GM12865 (cell line): ENCODE data around the gene SEH1L.

Source experiments
- DNase-seq: peaks from one replicate; pipeline ENCODE4 v3.0.0; 2010; ENCODE audit warnings: low read depth
- H3K4me3 ChIP-seq: 2 replicates; pipeline ENCODE4 v1.5.1; 2011; ENCODE audit warnings: mild to moderate bottlenecking, low read depth, low read length, control low read depth
- TF ChIP-seq, protein P1 (sequence below): IDR thresholded peaks from 2 replicates; pipeline ENCODE4 v1.5.1; 2011; ENCODE audit warnings: low read length, control low read depth, low read depth, inconsistent platforms; ENCODE audit not compliant: insufficient read depth; ENCODE audit errors: missing control alignments

Gene SEH1L

DNA sequence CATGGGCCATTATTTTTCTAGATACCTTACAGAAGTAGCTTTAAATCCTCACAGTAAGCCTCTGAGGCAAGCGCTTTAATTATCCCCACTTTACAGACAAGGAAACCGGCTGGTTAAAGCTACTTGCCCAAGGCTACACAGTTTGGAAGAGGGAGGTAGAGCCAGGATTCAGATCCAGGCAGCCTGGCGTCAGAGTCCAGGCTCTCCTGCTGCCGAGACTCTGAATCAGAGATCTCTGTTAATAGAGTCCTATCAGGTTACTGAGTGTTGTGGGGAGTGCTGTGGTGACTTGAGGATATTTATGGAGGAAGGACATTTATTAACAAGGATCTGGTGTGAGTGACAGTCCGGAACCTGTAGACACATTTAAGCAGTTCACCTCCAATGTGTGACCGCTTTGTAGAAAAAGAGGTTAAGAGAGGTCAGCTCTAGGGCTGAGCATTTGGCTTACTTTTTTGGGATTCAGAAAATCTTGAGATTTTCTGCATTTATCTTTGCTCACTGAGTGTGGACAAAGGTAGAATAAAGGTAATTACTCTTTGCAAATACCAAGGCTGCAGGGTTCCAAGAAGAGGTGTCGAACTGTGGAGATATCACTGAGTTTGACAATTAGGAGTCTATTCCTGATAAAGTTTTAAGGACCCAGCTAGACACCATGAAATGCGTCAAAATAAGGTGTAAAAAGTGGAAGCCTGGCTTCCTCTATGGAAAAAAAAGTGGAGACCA lies 41.7 kb downstream of the SEH1L start:
- DNase-seq, result no peak
- H3K4me3 ChIP-seq, result no peak overlapping the region
- TF ChIP-seq, protein P1, sequence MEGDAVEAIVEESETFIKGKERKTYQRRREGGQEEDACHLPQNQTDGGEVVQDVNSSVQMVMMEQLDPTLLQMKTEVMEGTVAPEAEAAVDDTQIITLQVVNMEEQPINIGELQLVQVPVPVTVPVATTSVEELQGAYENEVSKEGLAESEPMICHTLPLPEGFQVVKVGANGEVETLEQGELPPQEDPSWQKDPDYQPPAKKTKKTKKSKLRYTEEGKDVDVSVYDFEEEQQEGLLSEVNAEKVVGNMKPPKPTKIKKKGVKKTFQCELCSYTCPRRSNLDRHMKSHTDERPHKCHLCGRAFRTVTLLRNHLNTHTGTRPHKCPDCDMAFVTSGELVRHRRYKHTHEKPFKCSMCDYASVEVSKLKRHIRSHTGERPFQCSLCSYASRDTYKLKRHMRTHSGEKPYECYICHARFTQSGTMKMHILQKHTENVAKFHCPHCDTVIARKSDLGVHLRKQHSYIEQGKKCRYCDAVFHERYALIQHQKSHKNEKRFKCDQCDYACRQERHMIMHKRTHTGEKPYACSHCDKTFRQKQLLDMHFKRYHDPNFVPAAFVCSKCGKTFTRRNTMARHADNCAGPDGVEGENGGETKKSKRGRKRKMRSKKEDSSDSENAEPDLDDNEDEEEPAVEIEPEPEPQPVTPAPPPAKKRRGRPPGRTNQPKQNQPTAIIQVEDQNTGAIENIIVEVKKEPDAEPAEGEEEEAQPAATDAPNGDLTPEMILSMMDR, result no peak

DNA sequence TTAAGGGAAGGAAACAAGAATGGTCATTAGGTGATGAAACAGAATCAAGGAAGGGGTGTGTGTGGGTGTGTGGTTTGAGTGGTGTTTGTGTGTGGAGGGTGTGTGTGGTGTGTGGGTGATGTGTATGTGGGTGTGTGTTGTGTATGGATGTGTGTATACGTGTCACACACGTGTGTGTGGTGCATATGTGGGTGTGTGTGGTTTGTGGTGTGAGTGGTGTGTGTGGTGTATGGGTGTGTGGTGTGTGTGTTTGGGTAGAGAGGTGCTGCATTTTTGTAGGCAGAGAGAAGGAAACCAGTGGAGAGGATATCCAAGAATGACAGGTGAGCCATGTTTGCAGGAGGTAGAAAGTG lies 42.3 kb downstream of the SEH1L start:
- DNase-seq, result peak; percentile 46
- TF ChIP-seq, protein P1, result no peak
- H3K4me3 ChIP-seq, result peak overlapping the region; percentile 93

DNA sequence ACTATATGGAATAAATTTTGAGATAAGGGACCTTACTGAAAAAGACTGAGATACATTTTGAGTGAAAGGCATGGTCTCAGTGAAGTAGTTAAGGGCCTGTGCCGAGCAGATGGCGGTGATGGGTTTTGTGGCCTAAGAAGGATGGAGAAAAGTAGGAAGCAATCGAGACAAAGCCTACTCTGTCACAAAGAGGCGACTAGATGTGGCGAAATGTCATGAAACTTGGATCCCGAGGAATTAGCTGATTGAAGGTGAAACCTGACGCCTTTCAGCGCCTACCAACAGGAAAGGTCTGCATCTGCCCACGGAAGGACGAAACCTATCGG lies 42.8 kb downstream of the SEH1L start:
- DNase-seq, result no peak
- TF ChIP-seq, protein P1, result no peak
- peak overlapping the region; percentile 93 for H3K4me3 ChIP-seq

DNA sequence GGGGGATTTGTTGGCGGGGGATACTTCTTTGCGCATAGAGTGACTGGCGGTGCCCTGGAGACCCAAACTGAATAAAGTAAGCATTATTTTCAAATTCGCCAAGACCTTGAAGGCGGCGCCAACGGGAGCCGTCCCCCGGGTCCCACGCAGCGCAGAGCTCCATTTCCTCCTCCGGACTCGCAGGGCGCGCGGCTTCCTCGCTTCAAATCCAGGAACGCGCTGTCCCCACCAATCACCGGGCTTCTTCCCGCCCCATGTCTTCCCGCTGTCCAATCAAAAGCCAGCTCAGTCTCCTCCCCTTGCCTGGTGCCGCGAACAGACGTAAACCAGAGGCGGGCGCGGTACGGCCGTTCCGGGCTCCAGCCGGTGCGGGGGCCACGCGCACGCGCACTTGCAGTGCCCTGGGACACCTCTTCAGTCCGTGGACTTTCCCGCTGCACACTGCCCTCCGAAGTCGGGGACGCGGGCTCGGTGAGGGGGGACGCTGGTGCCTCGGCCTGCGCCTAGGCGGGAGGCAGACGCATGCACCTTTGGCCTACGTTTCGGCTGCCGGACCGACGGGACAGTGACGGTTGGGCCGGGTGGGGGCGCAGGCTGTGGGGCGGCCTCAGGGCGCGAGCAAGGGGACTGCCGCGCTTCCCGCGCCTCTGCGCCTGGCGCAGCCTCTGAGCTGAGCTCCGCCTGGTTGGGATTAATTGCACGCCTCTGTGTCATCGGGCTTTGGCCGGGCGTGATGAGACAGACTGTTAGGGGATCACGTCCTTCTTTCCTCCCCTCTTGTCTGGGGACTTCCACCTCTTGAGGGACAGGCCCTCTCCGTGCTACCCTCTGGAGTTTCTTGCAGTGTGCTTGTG lies 43.4 kb downstream of the SEH1L start, which contains the start of gene CEP192:
Gene CEP192, plus strand, starts transcription at position 396 of the 854 bp plus-strand sequence. CDS start 8,063 bp downstream, outside the sequence.
- peak within 1 kb of the TSS; percentile 93 for H3K4me3 ChIP-seq
- peak; percentile 99 for DNase-seq
- TF ChIP-seq, protein P1, result no peak

DNA sequence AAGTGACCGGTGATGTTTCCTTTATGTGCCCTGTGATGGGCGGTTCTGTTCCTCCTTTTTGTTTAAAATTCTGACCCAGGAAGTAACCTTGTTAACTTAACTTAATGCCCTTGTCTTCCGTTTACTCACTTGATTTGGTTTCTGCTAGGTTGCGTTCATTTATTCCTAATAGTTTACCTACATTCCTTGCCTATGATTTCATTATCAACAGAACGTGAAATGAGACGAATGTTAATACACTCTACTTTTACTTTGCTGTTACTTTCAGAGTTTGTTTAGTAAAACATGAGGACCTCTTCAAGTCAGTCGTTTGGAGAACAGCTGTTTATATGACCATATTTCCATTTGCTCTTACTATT lies 44.0 kb downstream of the SEH1L start:
- no peak for DNase-seq
- H3K4me3 ChIP-seq, result peak overlapping the region; percentile 93
- TF ChIP-seq, protein P1, result no peak

DNA sequence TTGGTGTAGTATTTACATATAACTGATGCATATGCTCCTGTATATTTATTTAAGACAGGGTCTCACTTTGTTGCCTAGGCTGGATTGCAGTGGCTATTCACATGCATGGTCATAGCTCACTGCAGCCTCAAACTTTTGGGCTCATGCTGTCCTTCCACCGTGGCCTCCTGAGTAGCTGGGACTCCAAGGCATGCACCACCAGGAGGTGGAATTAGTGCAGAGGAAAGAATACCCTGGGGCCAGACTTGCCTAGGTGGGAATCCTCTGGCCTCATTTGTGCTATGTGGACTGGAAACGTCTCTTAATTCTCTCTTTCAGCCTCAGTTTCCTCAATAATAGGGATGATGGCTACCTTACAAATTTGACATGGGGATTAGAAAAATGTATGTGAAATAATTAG lies 45.6 kb downstream of the SEH1L start:
- no peak for DNase-seq
- no peak overlapping the region for H3K4me3 ChIP-seq
- TF ChIP-seq, protein P1, result no peak
